Fibroblast of pulmonary artery (primary cell): ENCODE results near the gene NFE2L1.
A peak's percentile ranks its signal among the peaks of the same experiment; 100 is the strongest.

Source experiments
- DNase-seq: peaks from one replicate; pipeline ENCODE4 v3.0.0-alpha.2; 2010; ENCODE audit warnings: low read depth
- H3K4me3 ChIP-seq: replicated peaks from 2 replicates; pipeline ENCODE4 v1.5.1; 2011; ENCODE audit warnings: low read depth, mild to moderate bottlenecking, control low read depth, low read length, moderate library complexity
- CTCF ChIP-seq: IDR thresholded peaks from 2 replicates; pipeline ENCODE4 v1.5.1; 2011; ENCODE audit warnings: mild to moderate bottlenecking, control low read depth, low read length, inconsistent platforms; ENCODE audit errors: missing control alignments

Gene NFE2L1

DNA sequence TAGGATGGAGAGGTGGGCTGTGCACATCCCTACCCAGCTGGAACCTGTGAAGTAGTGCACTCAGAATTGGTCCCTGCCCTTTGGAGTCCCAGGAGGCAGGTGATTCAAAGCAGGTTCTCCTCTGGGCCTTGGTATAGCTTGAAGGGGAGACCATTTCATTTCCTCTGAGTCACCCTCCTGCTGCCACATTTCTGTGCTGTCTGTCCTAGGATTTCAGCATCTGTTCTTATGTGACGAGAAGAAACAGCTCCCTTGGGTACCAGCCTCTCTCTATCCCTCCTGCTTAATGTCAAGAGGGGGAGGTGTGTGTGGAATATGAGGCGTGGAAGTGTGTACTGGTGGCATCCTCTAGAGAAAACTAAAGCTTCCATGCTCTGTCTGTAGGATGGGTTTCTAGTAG lies 5.0 kb upstream of the NFE2L1 start:
- no peak overlapping the region for H3K4me3 ChIP-seq
- no peak for TF ChIP-seq CTCF
- DNase-seq, result no peak

- no peak overlapping the region for H3K4me3 ChIP-seq
- no peak for TF ChIP-seq CTCF
- DNase-seq, result no peak
Observed at GRCh38 chr17:48044851-48045250, 3.3 kb upstream of the NFE2L1 start.

GRCh38 chr17:48045316-48046001 lies 2.7 kb upstream of the NFE2L1 start:
- no peak overlapping the region for H3K4me3 ChIP-seq
- no peak for TF ChIP-seq CTCF
- peak; percentile 17 for DNase-seq

GRCh38 chr17:48046296-48046695 lies 1.9 kb upstream of the NFE2L1 start:
- TF ChIP-seq CTCF, result no peak
- H3K4me3 ChIP-seq, result no peak overlapping the region
- no peak for DNase-seq

DNA sequence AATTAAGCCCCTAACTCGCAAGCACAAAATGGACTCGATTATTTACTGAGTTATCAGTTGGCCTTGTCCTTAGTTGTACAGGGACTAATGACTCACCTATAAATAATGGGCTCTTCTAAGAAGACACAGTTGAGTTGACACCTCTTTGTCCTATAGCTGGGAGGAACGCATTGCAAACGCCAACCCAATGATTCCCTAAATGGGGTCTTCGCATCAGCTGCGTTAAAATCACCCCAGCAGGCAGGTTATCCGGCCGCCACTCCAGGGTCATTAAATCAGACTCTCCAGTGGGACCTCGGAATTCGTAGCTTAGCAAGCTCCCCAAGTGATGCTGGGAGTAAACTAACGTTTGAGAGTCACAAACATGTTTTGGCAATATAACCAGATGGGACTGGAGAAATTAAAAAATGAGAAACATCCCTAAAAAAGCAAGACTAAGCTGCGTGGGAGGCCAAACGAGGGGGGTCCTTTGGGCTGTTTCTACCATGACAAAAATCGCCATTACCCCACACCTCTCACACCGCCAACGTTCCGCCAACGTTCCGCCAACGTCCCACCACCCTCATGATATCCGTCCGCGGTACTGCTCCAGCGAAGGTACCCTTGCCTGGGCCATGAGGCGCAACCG lies 932 bp upstream of the NFE2L1 start:
- peak overlapping the region; percentile 91 for H3K4me3 ChIP-seq
- TF ChIP-seq CTCF, result no peak
- no peak for DNase-seq

DNA sequence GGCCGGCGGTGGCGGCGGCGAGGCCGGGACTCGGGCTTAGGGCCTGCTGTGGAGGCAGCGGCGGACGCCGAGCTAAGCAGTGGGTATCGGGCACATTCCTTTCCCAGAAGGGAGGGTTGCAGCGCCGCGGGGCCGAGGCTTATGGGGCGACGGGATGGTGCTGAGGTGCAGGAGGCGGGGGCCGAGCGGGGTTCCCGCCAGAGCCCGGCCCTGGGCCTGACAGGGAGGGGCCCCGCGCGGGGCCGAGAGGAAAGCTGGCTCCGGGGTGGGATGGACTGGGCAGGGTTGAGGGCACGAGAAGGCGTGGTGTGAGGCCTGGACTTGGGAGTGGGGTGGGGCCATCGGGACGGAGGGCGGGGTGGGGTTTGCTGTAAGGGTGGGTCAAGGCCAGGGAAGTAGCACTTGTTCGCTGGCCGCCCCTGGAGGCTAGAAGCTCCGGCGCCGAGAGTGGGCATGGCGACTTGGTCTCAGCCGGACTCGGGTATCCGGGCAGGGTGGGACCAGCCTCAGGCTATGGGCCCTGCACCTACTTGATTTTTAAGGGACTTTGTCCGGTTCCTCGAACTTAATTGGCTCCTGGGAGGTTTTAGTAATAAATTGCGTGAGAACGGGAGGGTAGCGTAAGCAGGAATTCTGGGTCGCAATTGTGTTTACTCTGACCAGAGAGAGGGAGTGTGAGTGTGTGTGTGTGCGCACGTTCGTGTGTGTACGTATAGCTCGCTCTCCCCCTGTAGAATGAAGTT lies 396 bp downstream of the NFE2L1 start:
- H3K4me3 ChIP-seq, result peak overlapping the region; percentile 91
- peak; percentile 94 for DNase-seq
- no peak for TF ChIP-seq CTCF
